NCI-H1694 treated with DMSO at 0.1 percent for 48 hours (cell line): Measurements from ENCODE around the gene GLDN.

ENCODE experiments used
- DNase-seq: peaks from one replicate; lab custom pipeline; 2025; lab: John Stamatoyannopoulos, UW

Gene GLDN

DNA sequence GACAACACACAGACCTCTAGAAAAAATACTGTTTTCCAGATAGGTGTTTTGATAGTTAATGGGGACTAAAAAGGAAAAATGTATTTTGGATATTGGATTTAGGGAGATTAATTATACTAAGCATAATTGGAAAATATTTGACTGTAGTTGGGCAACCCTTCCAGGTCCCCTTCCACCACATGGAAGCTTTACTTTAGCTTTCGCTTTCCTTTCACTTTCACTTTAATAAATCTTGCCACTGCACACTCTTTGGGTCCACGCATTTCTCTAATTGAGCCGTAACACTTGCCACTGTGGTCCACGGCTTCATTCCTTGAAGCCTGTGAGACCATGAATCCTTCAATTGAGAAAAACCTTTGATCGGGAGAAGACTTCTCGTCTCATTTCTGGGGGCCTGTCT, 15.5 kb downstream of the GLDN start:
- no peak for DNase-seq

DNA sequence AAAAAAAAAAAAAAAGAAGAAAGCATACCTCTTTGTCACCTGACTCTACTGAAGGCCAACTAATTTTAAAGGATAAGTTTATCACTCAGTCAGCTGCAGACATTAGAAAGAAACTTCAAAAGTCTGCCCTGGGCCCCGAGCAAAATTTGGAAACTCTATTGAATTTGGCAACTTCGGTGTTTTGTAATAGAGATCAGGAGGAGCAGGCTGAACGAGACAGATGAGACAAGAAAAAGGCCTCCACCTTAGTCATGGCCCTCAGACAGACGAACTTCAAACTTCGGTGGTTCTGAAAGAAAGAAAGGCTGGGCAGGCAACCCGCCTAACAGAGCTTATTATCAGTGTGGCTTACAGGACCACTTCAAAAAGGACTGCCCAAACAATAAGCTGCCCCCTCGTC, 18.5 kb downstream of the GLDN start:
- DNase-seq = no peak

- no peak for DNase-seq
These were observed 21.9 kb downstream of the GLDN start for GRCh38 chr15:51363383-51363782.

GRCh38 chr15:51365417-51365816, 24.0 kb downstream of the GLDN start:
- DNase-seq = no peak

DNA sequence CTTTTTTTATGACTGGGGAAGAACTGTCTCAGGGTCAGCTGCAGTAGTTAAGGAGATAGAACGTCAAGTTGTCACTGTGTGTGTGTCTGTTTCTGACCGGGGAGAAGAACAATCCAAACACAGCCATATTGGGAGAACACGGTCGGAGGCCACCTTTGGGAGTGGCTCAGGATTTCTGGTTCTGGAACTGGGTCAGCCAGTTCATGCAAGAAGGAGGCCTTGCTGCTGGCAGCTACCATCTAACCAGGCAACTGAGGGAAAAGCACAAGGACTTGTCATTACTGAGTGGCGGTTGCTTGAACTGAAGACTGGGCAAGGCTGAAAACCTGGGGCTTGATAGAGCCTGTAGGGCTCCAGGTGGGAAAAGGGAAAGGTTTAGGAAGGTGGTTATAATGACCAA, 24.6 kb downstream of the GLDN start:
- DNase-seq = no peak

DNA sequence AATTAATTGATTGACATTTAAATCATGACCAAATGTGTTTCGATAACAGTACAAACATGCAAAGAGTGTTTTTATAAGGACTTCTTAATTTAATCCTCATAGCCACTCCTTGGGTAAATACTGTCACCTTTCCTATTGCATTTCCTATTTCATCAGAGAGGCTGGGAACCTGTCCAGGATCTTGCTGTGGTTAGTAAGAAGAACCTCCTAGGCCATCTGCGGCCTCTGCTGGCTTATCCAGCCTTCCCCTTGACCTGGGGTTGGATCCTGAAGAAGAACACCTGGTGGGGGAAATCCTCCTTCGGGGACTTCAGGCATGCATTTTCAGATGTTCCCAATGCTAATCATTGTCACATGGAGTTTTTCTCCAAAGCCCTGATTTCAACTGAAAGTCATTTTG, 25.5 kb downstream of the GLDN start:
- DNase-seq = no peak

- DNase-seq = no peak
These were observed 26.0 kb downstream of the GLDN start for GRCh38 chr15:51367322-51367976.

GRCh38 chr15:51368307-51368706, 26.9 kb downstream of the GLDN start:
- DNase-seq = no peak

- no peak for DNase-seq
These were observed 27.4 kb downstream of the GLDN start for GRCh38 chr15:51368751-51369450.

- no peak for DNase-seq
These were observed 28.0 kb downstream of the GLDN start for GRCh38 chr15:51369451-51369761.

DNA sequence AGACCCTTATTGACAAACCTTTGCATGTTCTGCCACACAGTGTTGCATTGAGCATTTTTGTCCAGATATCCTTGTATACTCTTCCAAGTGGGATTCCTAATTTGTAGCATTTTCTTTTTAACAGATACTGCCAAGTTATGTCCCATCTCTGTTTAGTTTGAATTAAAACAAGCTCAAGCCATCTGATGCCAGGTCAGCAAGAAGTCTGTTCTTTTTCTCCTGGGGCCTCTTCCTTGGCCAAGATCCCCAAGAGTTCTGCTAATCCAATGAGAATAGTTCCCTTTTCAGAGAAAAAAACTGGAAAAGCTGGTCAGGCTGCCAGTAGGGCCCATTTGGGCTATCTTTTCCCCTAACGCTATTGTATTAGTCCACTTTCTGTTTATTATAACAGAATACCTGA, 29.8 kb downstream of the GLDN start:
- no peak for DNase-seq

DNA sequence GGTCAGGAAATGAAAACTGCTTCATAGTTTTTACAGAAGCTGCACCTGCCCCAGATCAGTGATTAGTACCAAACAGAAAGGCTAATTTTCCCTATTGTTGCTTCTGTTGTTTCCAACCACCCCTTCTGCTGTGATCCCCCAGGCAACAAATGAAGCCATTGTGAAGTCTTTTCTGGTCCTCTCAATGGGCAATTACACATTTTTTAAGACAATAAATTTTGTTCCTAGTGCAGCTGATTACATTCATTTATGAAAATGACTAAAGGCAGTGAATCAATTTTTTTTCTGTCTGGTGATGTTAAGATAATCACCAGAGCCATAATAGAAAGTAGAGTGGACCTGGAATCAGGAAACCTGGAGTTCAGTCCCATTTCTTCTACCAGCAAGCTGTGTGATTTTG, 32.7 kb downstream of the GLDN start:
- DNase-seq = no peak

GRCh38 chr15:51375966-51376640, 34.6 kb downstream of the GLDN start:
- no peak for DNase-seq

GRCh38 chr15:51377038-51377786, 35.8 kb downstream of the GLDN start:
- DNase-seq = no peak

DNA sequence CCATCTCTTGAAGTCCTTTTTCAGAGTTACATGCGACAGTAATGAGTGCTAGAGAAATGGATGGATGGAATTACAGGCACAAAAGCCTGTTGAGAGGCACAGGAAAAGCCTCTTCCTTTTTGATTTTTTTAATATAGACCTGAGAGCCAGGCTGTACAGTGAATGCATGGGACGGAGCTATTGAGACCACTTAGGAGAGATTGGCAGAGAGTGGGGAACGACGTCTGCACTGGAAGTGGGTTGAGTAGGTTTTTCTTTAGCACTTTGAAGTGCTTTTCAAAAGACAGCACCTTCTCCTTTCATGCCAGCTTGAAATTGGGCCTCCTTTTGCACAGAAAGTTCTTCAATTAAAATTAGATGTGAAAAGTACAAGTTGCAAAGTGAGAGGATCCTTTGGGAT, 37.0 kb downstream of the GLDN start:
- DNase-seq = no peak

DNA sequence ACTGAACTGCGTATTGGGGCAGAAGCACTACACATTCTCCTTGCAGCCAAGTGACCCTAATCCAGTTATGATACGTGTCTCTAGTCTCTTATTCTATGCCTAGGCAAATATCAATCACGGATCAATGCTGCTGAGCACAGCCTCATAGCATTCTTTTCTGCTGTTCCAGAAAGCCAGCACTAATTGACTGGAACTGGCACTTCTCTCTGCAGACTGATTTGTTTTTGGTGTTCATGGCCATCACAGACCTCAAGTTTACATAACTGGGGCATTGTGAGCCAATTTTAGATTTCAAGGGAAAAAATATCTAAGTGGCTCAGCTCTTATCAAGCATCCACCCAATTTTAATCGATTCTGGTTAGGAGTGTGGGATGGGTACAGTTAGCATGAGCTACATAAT, 37.9 kb downstream of the GLDN start:
- no peak for DNase-seq

DNA sequence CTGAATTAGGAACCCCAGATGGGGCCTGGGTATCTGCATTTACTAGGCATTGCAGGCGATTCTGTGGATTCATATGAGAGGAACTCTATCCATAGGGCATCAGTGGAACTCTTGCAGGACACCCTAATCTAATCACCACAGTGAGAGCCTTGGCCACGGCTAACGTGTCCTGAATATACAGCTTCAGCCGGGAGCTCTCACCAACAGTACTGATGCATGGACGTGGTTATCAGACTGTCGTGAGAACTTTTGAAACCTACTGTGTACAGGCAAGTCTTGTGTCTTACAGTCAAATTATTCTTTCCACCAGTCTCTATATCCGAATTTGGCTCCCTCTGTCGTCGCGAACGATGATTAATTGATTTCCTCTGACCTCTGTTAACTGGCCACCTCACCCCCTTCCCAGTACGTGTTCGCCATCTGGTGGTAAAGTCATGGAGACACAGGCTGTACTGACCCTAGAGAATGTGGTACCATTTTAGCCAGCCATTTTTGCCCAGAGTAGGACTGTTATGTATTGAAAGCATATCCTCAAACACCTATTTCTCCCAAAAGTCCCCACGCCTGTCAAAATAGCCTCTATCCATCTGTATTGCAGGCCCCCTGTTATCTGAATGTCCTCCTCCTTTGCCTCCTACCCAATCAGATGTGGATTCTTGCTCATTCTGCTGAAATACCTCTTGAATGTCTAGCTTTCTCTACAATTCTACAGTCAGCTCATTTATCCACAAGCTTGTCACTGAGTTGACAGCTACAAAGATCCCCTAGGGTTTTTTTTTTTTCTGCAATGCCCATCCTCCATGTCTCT, 39.7 kb downstream of the GLDN start:
- DNase-seq = peak; percentile 23

- DNase-seq = peak; percentile 7
These were observed 41.3 kb downstream of the GLDN start for GRCh38 chr15:51382787-51383186.

DNA sequence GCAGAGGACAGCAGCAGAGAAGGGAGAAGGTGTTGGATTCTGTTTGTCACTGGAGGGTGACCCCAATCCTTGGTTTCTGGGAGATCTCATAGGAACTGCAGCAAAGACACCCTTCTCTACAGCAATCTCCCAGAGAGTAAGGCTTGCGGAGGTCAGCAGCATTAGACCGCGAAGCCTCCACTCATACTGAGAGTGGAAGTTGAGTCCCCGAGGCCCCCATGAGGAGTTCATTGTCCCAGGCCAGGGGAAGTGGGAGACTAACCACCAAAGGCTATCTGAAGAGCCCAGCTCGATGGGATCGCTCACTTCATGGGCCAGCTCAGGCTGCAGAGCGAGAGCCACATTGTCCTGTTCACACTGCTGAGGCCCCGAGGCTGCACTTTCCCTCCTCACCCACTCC, 44.6 kb downstream of the GLDN start:
- DNase-seq = no peak

GRCh38 chr15:51386486-51386885, 45.0 kb downstream of the GLDN start:
- DNase-seq = no peak

- peak; percentile 18 for DNase-seq
These were observed 45.7 kb downstream of the GLDN start for GRCh38 chr15:51386960-51387698.
